Central memory CD8-positive, alpha-beta T cell (primary cell): ENCODE results near the gene KPTN.

ENCODE experiments used
- ATAC-seq: fragments of 150-1000 bp; cut with Tn5 transposase; replicated peaks from 2 replicates; pipeline ENCODE4 v1.10.0; 2022; ENCODE audit warnings: mild to moderate bottlenecking, moderate FRiP score, moderate number of reproducible peaks; ENCODE audit not compliant: poor library complexity, severe bottlenecking; ENCODE audit errors: extremely low read depth
- DNase-seq, 2 donors: peaks; one replicate each; pipeline ENCODE4 v3.0.0; 2021; ENCODE audit warnings: low spot score in 2 of 2
- H3K27ac Mint-ChIP-seq: one replicate; pipeline ENCODE4 v1.8.0; 2022; ENCODE audit warnings: low read depth, mild to moderate bottlenecking, moderate library complexity, mixed read lengths
- H3K27me3 Mint-ChIP-seq: one replicate; pipeline ENCODE4 v1.8.0; 2022; ENCODE audit warnings: mixed read lengths
- H3K36me3 Mint-ChIP-seq: one replicate; pipeline ENCODE4 v1.8.0; 2022; ENCODE audit warnings: mild to moderate bottlenecking, moderate library complexity, mixed read lengths; ENCODE audit not compliant: insufficient read depth
- H3K4me1 Mint-ChIP-seq: one replicate; pipeline ENCODE4 v1.8.0; 2022; ENCODE audit warnings: mixed read lengths
- H3K4me3 Mint-ChIP-seq: one replicate; pipeline ENCODE4 v1.8.0; 2022; ENCODE audit warnings: mild to moderate bottlenecking, moderate library complexity, mixed read lengths
- H3K9me3 Mint-ChIP-seq: one replicate; pipeline ENCODE4 v1.8.0; 2022; ENCODE audit warnings: mixed read lengths

The KPTN gene

DNA sequence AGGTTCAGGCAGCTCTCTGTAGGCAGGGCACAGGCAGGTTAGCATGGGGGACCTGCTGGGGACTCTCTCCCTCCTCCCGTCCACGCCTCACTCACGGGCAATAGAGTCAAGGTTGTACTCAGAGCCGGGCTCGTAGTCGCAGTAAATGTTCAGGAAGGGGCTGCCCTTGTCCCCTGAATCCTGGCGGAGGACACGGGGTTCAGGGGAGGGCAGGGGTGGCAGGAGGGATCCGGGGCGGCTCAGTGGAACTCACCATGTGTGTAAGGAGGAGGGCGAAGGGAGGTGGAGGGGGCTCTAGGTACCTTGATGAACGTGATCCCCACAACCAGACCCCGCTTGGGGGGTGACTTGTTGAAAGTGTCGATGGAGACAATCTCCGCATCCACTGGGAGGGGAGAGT, 819 bp downstream of the KPTN start:
- Mint-ChIP-seq H3K27ac (no peak overlapping the region), H3K27me3 (no peaks in the 10 kb centered on the region), H3K4me3 (peak overlapping the region; percentile 93), H3K4me1 (peaks cover 14% of the 10 kb centered on the region), H3K9me3 (no peaks in the 10 kb centered on the region), H3K36me3 (peaks cover 29% of the 10 kb centered on the region)
- DNase-seq (no peak), ATAC-seq (no peak)

DNA sequence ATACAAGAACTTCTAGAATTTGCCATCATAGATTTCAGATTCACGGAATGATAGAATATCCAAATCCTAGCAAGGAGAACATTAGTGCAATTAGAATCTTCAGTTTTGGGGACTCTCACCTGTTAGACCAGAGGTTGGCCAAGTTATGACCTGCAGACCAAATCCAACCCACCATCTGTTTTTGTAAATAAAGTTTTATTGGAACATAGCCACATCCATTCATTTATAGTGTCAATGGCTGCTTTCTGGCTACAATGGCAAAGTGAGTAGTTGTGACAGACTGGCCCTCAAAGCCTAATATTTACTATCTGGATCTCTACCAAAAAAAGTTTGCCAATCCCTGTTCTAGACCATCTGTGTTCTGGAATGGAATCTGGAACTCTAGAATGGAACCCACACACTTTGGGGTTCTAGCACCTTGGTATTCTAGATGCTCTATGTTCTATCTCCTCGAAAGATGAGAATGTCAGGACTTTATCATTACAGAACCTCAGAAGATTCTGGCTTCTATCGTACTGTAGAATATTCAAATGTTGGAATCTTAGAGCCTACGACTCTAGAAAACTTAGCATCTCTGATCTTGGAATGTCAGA, 2.5 kb downstream of the KPTN start:
- H3K27me3 Mint-ChIP-seq = no peaks in the 10 kb centered on the region
- no peak overlapping the region for H3K27ac Mint-ChIP-seq
- no peak overlapping the region for H3K4me3 Mint-ChIP-seq
- no peak for ATAC-seq
- H3K4me1 Mint-ChIP-seq = peaks cover 14% of the 10 kb centered on the region
- no peaks in the 10 kb centered on the region for H3K9me3 Mint-ChIP-seq
- peaks cover 25% of the 10 kb centered on the region for H3K36me3 Mint-ChIP-seq
- DNase-seq = no peak

DNA sequence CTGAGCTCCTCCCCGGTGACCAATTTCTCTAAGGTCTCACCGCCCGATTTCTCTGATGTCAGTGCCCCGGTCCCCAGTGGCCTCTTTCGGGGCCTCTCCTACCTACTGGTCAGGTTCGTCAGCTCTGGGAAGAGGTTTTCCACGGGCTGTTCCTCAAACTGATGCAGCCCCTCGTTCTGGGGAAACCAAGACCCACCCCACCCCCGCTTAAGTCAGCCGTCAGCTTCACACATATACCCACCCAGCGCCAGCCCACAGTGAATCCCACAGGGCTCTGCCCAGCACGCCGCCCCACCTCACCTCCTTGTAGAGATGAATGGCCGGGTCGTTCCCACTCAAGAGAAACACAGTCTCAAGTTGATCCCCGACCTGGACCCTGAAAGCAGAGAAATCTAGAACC, 3.4 kb downstream of the KPTN start:
- no peaks in the 10 kb centered on the region for H3K9me3 Mint-ChIP-seq
- peaks cover 14% of the 10 kb centered on the region for H3K4me1 Mint-ChIP-seq
- DNase-seq (no peak), ATAC-seq (no peak)
- H3K27ac Mint-ChIP-seq = no peak overlapping the region
- H3K4me3 Mint-ChIP-seq = no peak overlapping the region
- peaks cover 24% of the 10 kb centered on the region for H3K36me3 Mint-ChIP-seq
- H3K27me3 Mint-ChIP-seq = no peaks in the 10 kb centered on the region

DNA sequence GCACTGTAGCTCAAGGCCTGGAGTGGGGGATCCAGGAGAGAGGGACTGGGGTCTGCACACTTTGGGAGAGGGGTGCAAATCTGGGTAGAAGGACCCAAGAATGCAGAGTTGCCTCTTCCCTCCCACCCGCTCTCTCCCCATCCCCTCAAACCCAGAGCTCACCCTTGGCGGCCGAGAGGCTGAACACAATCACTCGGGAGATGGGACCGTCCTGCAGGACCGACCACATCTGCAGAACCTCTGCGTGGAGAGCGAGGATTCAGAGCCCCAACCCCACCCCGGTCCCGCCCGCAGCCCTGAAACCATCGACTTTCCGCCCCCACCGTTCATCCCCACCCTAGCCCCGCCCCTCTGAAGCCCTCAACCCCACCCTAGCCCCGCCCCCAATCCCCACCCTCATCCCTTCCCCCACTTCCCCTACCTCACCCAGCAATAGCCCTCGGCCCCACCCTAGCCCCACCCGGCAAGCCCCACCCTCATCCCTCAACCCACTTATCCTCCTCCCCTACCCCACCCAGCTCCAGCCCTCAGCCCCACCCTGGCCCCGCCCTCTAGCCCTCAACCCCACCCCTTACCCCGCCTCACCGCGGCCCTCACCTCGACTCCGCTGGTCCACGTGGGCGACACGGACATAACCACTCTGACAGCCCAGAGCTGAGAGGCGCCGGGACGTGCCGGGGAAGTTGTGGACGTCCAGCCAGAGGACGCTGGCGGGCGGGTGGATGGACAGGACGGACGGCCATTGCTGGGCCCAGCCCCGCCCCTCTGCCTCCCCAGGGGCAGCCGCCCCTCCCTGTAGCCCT, 4.1 kb downstream of the KPTN start:
- H3K36me3 Mint-ChIP-seq = peaks cover 21% of the 10 kb centered on the region
- DNase-seq (no peak), ATAC-seq (no peak)
- H3K27ac Mint-ChIP-seq = no peak overlapping the region
- H3K4me1 Mint-ChIP-seq = peaks cover 7% of the 10 kb centered on the region
- H3K9me3 Mint-ChIP-seq = no peaks in the 10 kb centered on the region
- no peaks in the 10 kb centered on the region for H3K27me3 Mint-ChIP-seq
- no peak overlapping the region for H3K4me3 Mint-ChIP-seq

DNA sequence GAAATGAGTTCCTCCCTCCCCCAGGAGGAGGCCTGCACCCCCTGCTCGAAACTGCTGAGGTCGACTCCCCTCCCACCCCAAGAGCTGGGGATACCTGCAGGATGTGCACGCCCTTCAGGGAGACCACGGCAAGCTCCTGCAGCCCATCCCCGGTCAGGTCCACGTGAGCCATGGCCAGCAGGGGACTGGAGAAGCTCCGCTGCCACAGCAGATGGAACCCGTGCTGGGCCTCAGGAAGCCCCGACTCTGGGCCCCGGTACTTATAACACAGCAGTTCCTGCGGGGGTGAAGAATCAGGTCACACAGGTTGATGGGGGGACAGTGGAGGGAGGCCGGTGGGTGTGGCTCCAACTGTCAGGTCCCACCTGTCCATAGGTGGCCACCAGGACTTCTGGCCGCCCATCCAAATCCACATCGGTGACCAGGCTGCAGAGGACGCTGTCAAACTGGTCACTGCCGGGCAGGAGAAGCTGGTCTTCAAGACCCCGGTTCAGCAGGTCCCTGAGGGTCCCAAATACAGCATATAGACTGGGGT, 7.5 kb downstream of the KPTN start:
- H3K36me3 Mint-ChIP-seq = peaks cover 5% of the 10 kb centered on the region
- H3K27me3 Mint-ChIP-seq = peaks cover 23% of the 10 kb centered on the region
- H3K4me3 Mint-ChIP-seq = no peak overlapping the region
- DNase-seq (no peak), ATAC-seq (no peak)
- no peak overlapping the region for H3K27ac Mint-ChIP-seq
- no peaks in the 10 kb centered on the region for H3K9me3 Mint-ChIP-seq
- peaks cover 5% of the 10 kb centered on the region for H3K4me1 Mint-ChIP-seq

DNA sequence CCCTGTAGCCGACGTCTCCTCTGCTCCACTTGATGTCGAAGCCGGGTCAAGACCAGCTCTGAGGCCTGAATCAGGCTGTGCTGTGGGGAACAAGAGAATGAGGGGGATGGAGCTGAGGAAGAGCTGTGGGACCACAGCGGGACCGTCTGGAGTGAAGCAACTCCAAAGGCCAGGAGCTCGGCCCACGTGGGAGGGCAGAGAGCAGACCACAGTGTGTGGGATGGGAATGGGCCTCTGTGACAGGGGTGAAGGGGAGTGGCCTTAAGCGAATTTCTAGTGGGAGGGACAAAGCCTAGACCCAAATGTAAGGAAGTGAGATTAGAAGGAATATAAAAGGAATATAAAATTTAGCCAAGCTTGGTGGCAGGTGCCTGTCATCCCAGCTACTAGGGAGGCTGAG, 8.6 kb downstream of the KPTN start:
- DNase-seq (no peak), ATAC-seq (no peak)
- Mint-ChIP-seq H3K9me3 (no peaks in the 10 kb centered on the region), H3K36me3 (peaks cover 4% of the 10 kb centered on the region), H3K27ac (no peak overlapping the region), H3K27me3 (peaks cover 34% of the 10 kb centered on the region), H3K4me3 (no peak overlapping the region), H3K4me1 (peaks cover 15% of the 10 kb centered on the region)

DNA sequence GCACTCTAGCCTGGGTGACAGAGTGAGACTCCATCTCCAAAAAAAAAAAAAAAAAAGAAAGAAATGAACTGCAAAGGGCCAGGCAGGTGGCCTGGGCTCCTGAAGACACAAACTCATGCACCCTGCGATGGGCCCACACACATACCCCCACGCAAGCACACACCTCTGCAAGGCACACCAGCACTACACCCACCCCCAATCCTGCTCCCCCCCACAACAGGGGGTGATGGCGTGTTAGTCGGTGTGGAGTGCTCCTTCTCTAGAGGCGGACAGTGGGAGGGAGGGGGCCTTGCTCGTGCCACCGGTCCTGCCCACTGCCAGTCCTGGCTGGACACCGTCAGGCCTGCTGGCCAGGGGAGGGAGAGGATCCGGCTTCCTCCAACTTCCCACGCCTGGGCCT, 10.7 kb downstream of the KPTN start:
- Mint-ChIP-seq H3K9me3 (no peaks in the 10 kb centered on the region), H3K4me1 (peaks cover 17% of the 10 kb centered on the region), H3K27me3 (peaks cover 55% of the 10 kb centered on the region), H3K4me3 (no peak overlapping the region), H3K27ac (no peak overlapping the region), H3K36me3 (peaks cover 4% of the 10 kb centered on the region)
- DNase-seq (no peak), ATAC-seq (no peak)

DNA sequence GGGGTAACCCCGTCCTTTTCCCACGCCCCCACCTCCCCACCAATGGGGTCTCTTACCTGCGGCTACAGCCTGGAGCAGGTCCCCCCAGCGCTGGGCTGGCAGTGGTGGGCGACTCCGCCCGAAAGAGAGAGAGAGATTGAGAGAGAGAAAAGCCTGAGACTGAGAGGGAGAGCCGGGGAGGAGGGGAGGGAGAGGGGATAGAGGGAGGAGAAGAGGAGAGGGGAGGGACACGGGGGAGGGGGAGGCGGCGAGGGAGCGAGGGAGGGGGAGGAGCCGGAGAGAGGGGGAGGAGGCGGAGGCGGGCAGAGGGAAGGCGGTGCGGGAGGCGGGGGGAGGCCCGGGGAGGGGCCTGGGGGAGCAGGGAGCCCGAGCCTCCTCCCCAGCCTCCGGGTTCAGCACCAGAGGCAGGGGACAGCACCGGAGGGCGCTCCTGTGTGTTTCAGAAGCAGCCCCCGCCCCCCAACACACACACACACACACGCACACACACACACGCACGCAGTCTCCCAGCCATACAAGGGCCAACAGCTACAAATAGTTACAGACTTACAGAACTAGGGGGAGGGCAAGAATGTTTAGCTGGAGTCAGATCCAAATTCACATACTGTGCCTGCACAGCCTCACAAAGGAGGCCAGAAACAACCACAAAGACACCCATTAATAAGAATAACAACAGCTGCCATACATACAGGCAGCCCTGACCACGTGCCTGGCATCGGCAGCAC, 12.1 kb downstream of the KPTN start, which contains the start of gene SLC8A2:
Gene SLC8A2 (minus strand): TSS at position 161 of the 725 bp plus-strand sequence. CDS start 5,490 bp downstream, outside the sequence.
- Mint-ChIP-seq H3K27me3 (peaks cover 66% of the 10 kb centered on the region), H3K36me3 (peaks cover 4% of the 10 kb centered on the region), H3K4me1 (peaks cover 17% of the 10 kb centered on the region), H3K4me3 (peak within 1 kb of the TSS; percentile 11), H3K9me3 (no peaks in the 10 kb centered on the region), H3K27ac (peak within 1 kb of the TSS; percentile 79)
- DNase-seq (peak in 1 of 2 donors; percentile 51), ATAC-seq (peak; percentile 64)

DNA sequence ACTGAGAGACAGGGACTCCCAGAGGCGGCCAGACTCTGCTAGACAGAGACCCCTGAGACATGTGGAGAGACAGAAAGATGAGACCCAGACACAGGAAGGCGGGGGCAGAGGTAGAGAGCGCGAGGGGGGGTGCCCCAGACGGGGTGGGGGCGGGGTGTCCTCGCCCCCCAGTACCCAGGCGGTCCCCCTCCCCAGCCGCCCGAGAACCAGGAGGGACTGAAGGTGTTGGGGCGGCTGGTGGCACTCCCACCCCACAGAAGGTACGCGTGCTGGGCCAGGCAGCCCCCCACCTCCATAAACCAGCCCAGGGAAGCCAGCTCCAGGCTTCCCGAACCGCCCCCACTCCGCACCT, 12.7 kb downstream of the KPTN start:
- DNase-seq (no peak), ATAC-seq (no peak)
- H3K9me3 Mint-ChIP-seq = no peaks in the 10 kb centered on the region
- H3K36me3 Mint-ChIP-seq = peaks cover 4% of the 10 kb centered on the region
- H3K27ac Mint-ChIP-seq = peak overlapping the region; percentile 79
- peak overlapping the region; percentile 11 for H3K4me3 Mint-ChIP-seq
- peaks cover 71% of the 10 kb centered on the region for H3K27me3 Mint-ChIP-seq
- peaks cover 17% of the 10 kb centered on the region for H3K4me1 Mint-ChIP-seq

DNA sequence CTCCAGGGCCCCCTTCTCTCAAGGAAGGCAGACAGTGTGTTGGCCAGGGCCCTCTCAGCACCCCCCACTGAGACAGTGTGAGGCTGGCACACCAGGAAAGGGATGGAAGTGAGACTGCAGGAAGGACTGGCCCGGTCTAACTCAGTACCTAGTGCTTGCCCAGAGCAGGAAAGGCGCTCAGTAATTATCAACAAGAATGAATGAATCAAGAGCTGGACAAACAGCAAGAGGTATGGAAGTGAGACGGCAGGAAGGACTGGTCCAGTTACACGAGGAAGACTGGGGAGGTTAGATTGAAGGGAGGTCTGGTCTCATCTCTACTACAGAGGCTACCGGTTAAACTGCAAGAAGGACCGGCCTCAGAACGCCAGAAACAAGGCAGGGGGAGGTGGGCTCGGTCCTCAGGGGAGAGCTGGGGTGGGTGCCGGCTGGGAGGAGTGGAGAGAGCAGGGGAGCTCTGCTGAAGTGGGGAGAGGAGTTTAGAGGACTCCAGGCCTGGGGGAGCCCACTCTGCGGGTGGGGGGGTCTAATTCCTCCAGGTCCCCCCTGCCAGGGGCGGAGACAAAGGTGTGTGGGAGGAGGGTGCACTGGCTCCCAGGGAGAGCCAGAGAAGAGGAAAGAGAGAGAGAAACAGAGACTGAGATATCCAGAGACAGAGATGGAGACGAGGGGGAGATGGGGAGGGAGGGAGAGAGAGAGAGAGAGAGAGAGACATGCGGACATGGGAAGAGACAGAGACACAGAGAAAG, 13.4 kb downstream of the KPTN start:
- ATAC-seq (no peak), DNase-seq (no peak)
- Mint-ChIP-seq H3K36me3 (peaks cover 4% of the 10 kb centered on the region), H3K9me3 (no peaks in the 10 kb centered on the region), H3K4me1 (peaks cover 17% of the 10 kb centered on the region), H3K27ac (peak overlapping the region; percentile 79), H3K27me3 (peaks cover 79% of the 10 kb centered on the region), H3K4me3 (peak overlapping the region; percentile 11)

DNA sequence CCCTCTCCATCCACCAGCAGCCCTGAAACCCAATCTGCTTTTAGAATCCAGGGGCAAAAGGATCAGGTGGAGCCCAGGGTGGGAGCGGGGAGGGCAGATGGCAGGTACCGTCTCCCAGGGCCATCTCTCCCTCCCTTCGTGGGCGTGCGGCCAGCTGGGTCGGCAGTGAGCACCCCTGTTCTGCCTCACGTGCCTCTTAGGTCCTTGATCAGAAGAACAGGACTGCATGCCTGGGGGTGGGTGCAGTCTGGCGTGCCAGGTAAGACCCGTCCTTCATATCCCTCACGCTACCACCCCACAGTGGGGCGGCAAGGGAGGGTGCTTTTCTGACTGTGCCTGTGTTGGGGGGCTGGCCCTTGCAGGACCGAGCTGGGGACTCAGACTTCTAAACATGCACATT, 14.3 kb downstream of the KPTN start:
- H3K27ac Mint-ChIP-seq = no peak overlapping the region
- H3K4me3 Mint-ChIP-seq = no peak overlapping the region
- H3K27me3 Mint-ChIP-seq = peaks cover 88% of the 10 kb centered on the region
- no peaks in the 10 kb centered on the region for H3K9me3 Mint-ChIP-seq
- peaks cover 17% of the 10 kb centered on the region for H3K4me1 Mint-ChIP-seq
- no peak for ATAC-seq
- H3K36me3 Mint-ChIP-seq = peaks cover 4% of the 10 kb centered on the region
- no peak for DNase-seq

DNA sequence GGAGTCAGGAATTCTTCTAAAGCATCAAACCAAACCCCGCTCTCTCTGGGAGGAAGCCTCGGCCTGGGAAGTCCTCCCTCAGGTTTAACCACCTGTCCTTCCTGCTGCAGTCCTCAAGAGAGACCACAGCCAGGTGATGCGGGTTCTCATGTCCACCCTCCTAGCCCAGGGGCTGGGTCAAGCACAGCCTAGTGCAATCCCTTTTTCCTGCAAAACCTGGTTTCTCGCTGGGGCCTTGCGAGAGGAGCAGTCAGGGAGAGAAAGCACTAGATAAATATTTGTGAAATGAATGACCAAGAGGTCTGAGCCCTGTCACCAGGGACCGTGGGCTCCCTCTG, 14.7 kb downstream of the KPTN start:
- Mint-ChIP-seq H3K27ac (no peak overlapping the region), H3K9me3 (no peaks in the 10 kb centered on the region), H3K4me3 (no peak overlapping the region), H3K27me3 (peaks cover 92% of the 10 kb centered on the region), H3K36me3 (peaks cover 4% of the 10 kb centered on the region), H3K4me1 (peaks cover 17% of the 10 kb centered on the region)
- ATAC-seq (no peak), DNase-seq (no peak)
